Body of pancreas (tissue), 4 donors: ENCODE data around the gene PRLHR.

Experiments used
- POLR2A ChIP-seq, 3 donors: fragments of 450-650 bp; IDR thresholded peaks; one replicate each; pipeline ENCODE4 v1.6.1; 2016; ENCODE audit warnings: antibody characterized with exemption in 3 of 3, mild to moderate bottlenecking in 2 of 3
- TF ChIP-seq, protein P1 (sequence below), 7 experiments: fragments of 450-650 bp in 4 of 7; fragments of 200-600 bp in 3 of 7; sonication (generic) in 3 of 7; IDR thresholded peaks; one replicate each; pipeline ENCODE4 v1.5.1; 2016 to 2019; ENCODE audit warnings: antibody characterized with exemption in 7 of 7

DNA sequence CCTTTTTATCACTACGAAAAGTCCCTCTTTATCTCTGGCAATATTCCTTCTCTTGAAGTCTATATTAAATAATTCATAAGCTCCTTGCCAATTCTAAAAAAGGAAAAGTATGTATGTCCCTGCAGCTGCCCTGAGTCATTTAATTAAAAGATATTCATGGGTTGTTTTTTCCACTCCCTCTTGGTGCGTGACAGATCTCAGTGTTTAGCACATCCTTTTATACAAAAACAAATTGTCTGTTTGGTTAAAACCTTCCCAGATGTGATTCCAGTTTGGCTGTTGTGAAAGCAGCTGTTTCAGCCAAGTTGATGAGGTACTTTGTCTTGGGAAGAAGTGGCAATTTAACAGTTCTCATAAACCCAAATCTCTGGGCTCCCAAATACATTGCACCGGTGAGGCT is 33.8 kb upstream of the PRLHR start:
- TF ChIP-seq, protein P1, sequence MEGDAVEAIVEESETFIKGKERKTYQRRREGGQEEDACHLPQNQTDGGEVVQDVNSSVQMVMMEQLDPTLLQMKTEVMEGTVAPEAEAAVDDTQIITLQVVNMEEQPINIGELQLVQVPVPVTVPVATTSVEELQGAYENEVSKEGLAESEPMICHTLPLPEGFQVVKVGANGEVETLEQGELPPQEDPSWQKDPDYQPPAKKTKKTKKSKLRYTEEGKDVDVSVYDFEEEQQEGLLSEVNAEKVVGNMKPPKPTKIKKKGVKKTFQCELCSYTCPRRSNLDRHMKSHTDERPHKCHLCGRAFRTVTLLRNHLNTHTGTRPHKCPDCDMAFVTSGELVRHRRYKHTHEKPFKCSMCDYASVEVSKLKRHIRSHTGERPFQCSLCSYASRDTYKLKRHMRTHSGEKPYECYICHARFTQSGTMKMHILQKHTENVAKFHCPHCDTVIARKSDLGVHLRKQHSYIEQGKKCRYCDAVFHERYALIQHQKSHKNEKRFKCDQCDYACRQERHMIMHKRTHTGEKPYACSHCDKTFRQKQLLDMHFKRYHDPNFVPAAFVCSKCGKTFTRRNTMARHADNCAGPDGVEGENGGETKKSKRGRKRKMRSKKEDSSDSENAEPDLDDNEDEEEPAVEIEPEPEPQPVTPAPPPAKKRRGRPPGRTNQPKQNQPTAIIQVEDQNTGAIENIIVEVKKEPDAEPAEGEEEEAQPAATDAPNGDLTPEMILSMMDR (IDR thresholded peaks at IDR 0.05): no peak
- no peak for TF ChIP-seq POLR2A (IDR thresholded peaks at IDR 0.05)
